Skeletal muscle cell (primary cell): ENCODE measurements around the gene NPIPB2.
"Not testable (repeated sequence)": the region's sequence is repeated elsewhere in the genome, so short reads cannot be mapped to it uniquely, and the experiment has no call there.

Experiments
- DNase-seq: peaks from one replicate; pipeline ENCODE4 v3.0.0-alpha.2; 2010; ENCODE audit warnings: low read depth
- H3K4me3 ChIP-seq: 2 replicates; pipeline ENCODE4 v1.5.1; 2011; ENCODE audit warnings: low read depth, mild to moderate bottlenecking, control low read depth, low read length, moderate library complexity

Gene NPIPB2

GRCh38 chr16:11963706-11964105 is 21.9 kb upstream of the NPIPB2 start:
- no peak overlapping the region for H3K4me3 ChIP-seq
- no peak for DNase-seq

- not testable (repeated sequence) for DNase-seq, H3K4me3 ChIP-seq
Measured at GRCh38 chr16:11962978-11963377, 21.1 kb upstream of the NPIPB2 start.

- not testable (repeated sequence) for H3K4me3 ChIP-seq, DNase-seq
Measured at GRCh38 chr16:11962457-11962856, 20.6 kb upstream of the NPIPB2 start.

- no peak overlapping the region for H3K4me3 ChIP-seq
- DNase-seq, result no peak
Measured at GRCh38 chr16:11957591-11958395, 15.9 kb upstream of the NPIPB2 start.

- DNase-seq, result no peak
- no peak overlapping the region for H3K4me3 ChIP-seq
Measured at GRCh38 chr16:11956558-11956957, 14.7 kb upstream of the NPIPB2 start.

- peak; percentile 83 for DNase-seq
- H3K4me3 ChIP-seq, result no peak overlapping the region
Measured at GRCh38 chr16:11955713-11956123, 13.9 kb upstream of the NPIPB2 start.

- not testable (repeated sequence) for DNase-seq, H3K4me3 ChIP-seq
Measured at GRCh38 chr16:11953576-11953975, 11.7 kb upstream of the NPIPB2 start.

GRCh38 chr16:11950388-11950787 is 8.5 kb upstream of the NPIPB2 start:
- no peak for DNase-seq

GRCh38 chr16:11949527-11949926 is 7.7 kb upstream of the NPIPB2 start:
- no peak overlapping the region for H3K4me3 ChIP-seq
- no peak for DNase-seq

More at GRCh38 chr16:11950388-11950787, 8.5 kb upstream of the NPIPB2 start:
- no peak overlapping the region for H3K4me3 ChIP-seq

- DNase-seq, result no peak
Measured at GRCh38 chr16:11948819-11949218, 7.0 kb upstream of the NPIPB2 start.

GRCh38 chr16:11946433-11946832 is 4.6 kb upstream of the NPIPB2 start:
- H3K4me3 ChIP-seq, result no peak overlapping the region
- DNase-seq, result no peak

More at GRCh38 chr16:11948819-11949218, 7.0 kb upstream of the NPIPB2 start:
- no peak overlapping the region for H3K4me3 ChIP-seq

GRCh38 chr16:11927350-11927749 is 14.5 kb downstream of the NPIPB2 start:
- not testable (repeated sequence) for H3K4me3 ChIP-seq, DNase-seq

GRCh38 chr16:11924046-11924445 is 17.8 kb downstream of the NPIPB2 start:
- H3K4me3 ChIP-seq, result not testable (repeated sequence)

GRCh38 chr16:11916524-11917285 is 25.1 kb downstream of the NPIPB2 start:
- H3K4me3 ChIP-seq, result peak overlapping the region; percentile 78
- no peak for DNase-seq

More at GRCh38 chr16:11924046-11924445, 17.8 kb downstream of the NPIPB2 start:
- not testable (repeated sequence) for DNase-seq

- peak; percentile 93 for DNase-seq
- peak within 1 kb of the TSS; percentile 78 for H3K4me3 ChIP-seq
Measured at GRCh38 chr16:11915644-11916523, 26.0 kb downstream of the NPIPB2 start, which contains the start of gene GSPT1. Gene GSPT1 (minus strand): TSS chr16:11915956. CDS start chr16:11915720, 236 bp downstream.

GRCh38 chr16:11915114-11915643 is 26.7 kb downstream of the NPIPB2 start:
- H3K4me3 ChIP-seq, result peak overlapping the region; percentile 78
- no peak for DNase-seq

- no peak for DNase-seq
- H3K4me3 ChIP-seq, result peak overlapping the region; percentile 78
Measured at GRCh38 chr16:11914210-11915113, 27.4 kb downstream of the NPIPB2 start.

GRCh38 chr16:11913425-11914079 is 28.3 kb downstream of the NPIPB2 start:
- no peak for DNase-seq
- peak overlapping the region; percentile 78 for H3K4me3 ChIP-seq
